GM04504 (cell line): ENCODE data around the gene ESYT2.

ENCODE experiments used
- DNase-seq: peaks from one replicate; pipeline ENCODE4 v3.0.0-alpha.2; 2012; ENCODE audit warnings: low read depth

ESYT2 gene

GRCh38 chr7:158802535-158803366, 26.6 kb downstream of the ESYT2 start:
- no peak for DNase-seq

- DNase-seq: no peak
Measured at GRCh38 chr7:158798741-158799140, 30.6 kb downstream of the ESYT2 start.

DNA sequence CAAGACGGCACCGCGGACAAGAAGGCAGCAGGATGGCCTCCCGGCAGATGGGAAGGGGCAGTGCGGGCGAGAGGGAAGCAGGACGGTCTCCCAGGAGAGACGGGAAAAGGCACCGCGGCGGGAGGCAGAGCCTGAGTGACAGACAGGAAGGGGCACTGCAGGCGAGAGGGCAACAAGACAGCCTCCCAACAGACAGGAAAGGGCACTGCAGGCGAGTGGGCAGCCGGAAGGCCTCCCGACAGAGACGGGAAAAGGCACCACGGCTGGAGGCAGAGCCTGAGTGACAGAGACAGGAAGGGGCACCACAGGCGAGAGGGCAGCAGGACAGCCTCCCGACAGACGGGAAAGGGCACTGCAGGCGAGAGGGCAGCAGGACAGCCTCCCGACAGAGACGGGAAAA, 32.6 kb downstream of the ESYT2 start:
- DNase-seq: no peak

DNA sequence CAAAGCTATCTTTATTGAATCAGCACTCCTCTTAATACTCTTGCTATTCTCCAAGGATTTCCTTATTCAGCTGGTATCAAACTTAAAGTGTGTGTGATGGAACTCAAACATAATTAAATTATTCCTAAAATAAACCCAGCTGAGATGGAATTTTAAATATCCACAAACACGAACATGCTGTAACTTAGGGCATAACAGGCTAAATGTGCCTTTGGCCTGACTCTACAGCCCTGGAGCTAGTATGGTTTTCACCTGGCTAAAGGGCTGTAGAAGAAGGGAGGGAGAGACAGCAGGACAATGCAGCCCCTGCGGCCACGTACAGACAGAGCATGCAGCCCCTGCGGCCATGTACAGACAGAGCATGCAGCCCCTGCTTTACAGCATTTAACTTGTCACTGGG, 34.0 kb downstream of the ESYT2 start:
- no peak for DNase-seq

GRCh38 chr7:158791107-158791506, 38.2 kb downstream of the ESYT2 start:
- no peak for DNase-seq

DNA sequence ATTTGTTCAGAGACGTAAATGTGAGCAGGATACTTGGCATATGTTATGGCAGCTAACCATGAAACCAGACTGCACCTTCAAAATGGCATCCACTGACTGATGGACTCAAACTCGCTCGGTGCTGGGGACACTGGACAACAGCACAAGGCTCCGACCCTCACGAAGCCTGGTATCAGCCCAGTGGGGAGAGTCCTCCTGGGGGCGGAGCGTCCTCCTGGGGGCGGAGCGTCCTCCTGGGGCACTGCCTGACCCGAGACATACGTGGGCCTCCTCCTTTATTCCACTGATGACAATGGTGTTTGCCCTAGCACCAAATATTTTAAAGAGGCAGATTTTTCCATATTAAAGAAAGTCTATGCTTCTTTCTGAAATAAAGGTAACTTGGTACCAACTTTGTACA, 39.5 kb downstream of the ESYT2 start:
- DNase-seq: no peak

DNA sequence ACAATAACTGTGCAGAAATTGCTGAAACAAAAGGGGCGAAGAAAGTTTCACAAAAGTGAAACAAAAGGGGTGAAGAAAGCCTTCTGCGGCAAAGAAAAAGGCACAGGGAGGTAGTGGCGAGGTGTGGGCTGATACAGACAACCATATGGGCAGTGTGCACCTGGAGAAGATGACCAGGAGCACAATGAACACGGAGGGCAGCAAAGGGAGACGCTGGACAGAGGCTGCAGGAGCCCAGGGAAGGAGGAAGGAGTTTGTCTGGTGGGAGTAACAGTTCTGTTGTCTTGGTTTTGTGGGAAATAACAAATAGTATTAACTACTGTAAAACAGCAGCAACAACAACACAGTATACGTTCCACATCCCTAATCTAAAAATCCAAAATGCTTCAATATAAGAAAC, 42.4 kb downstream of the ESYT2 start:
- DNase-seq: no peak

DNA sequence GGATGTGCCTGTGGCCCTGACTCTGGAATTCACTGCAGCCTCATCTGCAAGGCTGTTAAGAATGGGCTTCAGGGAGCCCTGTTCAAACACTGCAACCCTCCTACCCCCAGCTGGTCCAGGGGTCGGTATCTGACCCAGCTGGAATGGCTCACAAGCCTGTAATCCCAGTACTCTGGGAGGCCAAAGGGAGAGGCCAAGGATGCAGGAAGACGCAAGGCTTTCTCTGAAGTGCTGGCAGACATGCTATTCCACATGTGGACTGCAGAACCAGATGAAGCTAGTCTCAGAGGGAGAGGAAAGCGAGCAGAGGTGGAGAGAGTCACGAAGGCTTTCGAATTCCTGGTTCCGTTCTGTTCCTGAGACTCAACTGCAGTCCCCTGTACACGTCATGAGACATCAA, 45.0 kb downstream of the ESYT2 start:
- DNase-seq: no peak

DNA sequence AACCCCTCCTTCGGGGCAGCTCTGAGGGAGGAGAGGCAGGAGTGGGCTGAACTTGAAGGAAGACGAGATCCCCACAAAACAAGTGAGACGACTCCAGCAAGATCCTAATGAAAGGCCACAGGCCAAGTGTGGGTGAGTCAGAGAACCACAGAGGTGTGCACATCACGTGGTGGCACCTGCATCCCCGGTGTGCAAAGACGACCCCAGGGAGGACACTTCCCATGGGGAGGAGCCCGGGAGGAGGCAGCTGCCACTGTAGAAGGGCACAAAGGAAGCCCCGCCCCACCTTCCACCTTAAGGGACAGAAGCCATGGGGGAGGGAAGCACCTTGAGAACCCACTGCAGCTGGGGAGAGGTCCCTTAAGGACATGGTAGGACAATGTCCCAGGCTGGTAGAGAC, 45.7 kb downstream of the ESYT2 start:
- no peak for DNase-seq

GRCh38 chr7:158782761-158783401, 46.4 kb downstream of the ESYT2 start:
- DNase-seq: peak; percentile 17

- DNase-seq: no peak
Measured at GRCh38 chr7:158781974-158782664, 47.2 kb downstream of the ESYT2 start.

GRCh38 chr7:158781217-158781973, 47.9 kb downstream of the ESYT2 start:
- DNase-seq: no peak

GRCh38 chr7:158779061-158780000, 50.0 kb downstream of the ESYT2 start:
- DNase-seq: no peak

DNA sequence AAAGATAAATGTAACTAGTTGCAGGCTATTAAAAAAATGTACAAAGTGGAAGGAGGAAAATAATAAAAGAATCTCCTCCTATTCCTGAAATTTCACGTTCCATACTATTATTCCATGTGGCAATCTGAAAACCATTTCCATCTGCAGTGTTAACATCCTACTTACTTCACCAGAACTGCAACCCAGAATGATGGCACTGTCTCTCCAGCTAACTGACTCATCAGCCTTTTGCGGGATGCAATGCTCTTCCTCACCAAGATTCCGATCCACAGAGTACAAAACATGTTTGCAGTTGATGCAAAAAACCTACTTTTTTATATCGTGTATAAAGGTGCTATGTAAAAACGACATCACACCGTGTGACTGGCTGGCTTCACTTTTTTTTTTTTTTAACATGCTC, 50.8 kb downstream of the ESYT2 start:
- peak; percentile 54 for DNase-seq

GRCh38 chr7:158777793-158778192, 51.5 kb downstream of the ESYT2 start:
- no peak for DNase-seq

DNA sequence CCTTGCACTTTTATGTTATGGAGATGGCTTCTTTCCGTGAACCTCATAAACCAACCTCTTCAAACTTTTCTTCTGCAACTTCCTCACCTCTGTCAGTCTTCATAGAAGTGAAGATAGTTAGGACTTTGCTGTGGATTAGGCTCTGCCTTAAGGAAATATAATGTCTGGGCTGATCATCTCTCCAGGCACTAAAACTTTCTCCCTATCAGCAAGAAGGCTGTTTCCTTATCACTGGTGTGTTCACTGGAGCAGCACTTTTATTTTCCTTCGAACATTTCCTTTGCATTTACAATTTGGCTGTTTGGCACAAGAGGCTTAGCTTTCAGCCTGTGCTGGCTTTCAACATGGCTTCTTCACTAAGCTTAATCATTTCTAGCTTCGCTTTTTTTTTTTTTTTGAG, 52.8 kb downstream of the ESYT2 start:
- no peak for DNase-seq

GRCh38 chr7:158774952-158775351, 54.4 kb downstream of the ESYT2 start:
- DNase-seq: no peak

DNA sequence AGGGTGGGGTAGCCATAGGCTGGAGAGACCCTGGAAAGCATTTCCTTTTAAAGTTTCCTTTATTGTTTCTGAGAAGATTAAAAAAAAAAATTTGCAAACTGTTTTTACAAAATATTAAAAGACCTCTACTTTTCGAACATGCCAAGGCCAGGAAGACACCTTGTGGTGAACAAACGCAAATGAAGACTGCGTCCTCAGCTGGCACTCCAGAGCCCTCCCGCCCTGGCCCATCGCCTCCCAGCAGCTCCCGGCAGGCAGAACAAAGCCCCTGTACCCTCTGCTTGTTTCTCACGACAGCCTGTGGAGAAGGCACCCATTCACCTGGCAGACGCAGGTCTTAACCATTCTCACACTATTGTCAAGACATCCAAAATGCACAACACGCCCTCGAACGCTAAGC, 56.4 kb downstream of the ESYT2 start:
- no peak for DNase-seq

- DNase-seq: no peak
Measured at GRCh38 chr7:158771213-158771834, 58.0 kb downstream of the ESYT2 start.

GRCh38 chr7:158767707-158768106, 61.6 kb downstream of the ESYT2 start:
- DNase-seq: no peak
